Stimulated activated CD8-positive, alpha-beta memory T cell treated with anti-CD3 and anti-CD28 coated beads, Interleukin-7, amount 100 ng/mL, for 4 hours (primary cell): ENCODE results near the gene MRPS34.
"Not testable (repeated sequence)": the region's sequence is repeated elsewhere in the genome, so short reads cannot be mapped to it uniquely, and the experiment has no call there.

Source experiments
- DNase-seq, 2 donors: peaks; one replicate each; pipeline ENCODE4 v3.0.0-alpha.2; 2020; ENCODE audit warnings: low read depth in 2 of 2

MRPS34 gene

GRCh38 chr16:1772908-1773702 is at the start of gene MRPS34:
Gene MRPS34, minus strand, starts transcription at chr16:1773134. Its CDS starts 15 bp downstream, at chr16:1773119.
- DNase-seq = peak; percentile 56 to 72

DNA sequence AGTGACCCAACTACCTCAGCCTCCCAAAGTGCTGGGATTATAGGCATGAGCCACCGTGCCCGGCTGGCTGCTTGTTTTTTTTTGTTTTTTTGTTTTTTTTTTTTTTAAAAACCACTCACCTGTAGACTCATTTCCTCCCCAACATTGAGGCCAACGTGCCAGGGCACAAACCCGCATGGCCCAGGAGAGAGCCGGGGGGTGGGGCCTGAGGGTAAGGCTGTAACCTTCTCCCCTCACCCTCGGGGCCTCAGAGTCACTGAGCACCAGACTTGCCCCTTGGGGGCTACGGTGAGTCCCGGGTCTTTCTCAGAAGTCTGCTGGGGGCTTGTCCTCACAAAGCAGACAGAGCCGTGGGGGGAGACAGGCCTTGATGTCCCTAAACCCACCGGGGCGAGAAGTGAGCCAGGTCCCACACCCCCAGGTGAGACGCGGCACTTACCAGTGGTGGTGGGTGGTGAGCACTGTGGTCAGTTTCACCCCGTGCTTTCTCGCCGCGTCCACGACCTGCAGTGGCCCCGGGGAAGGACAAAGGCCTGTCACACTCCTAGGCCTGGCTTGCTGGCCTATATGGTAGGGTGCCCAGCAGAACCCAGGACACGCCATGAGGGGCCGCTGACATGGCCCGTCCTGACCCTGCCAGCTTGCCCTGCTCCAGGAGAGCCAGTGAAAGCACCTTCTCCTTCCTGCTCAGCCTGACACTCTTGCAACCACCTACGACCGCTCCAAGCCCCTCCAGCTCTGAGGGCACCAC is 49.1 kb upstream of the MRPS34 start:
- DNase-seq = no peak

- DNase-seq = no peak
Measured at GRCh38 chr16:1820946-1821290, 48.0 kb upstream of the MRPS34 start.

- DNase-seq = no peak
Measured at GRCh38 chr16:1820096-1820945, 47.4 kb upstream of the MRPS34 start.

GRCh38 chr16:1819611-1820010 is 46.7 kb upstream of the MRPS34 start:
- no peak for DNase-seq

DNA sequence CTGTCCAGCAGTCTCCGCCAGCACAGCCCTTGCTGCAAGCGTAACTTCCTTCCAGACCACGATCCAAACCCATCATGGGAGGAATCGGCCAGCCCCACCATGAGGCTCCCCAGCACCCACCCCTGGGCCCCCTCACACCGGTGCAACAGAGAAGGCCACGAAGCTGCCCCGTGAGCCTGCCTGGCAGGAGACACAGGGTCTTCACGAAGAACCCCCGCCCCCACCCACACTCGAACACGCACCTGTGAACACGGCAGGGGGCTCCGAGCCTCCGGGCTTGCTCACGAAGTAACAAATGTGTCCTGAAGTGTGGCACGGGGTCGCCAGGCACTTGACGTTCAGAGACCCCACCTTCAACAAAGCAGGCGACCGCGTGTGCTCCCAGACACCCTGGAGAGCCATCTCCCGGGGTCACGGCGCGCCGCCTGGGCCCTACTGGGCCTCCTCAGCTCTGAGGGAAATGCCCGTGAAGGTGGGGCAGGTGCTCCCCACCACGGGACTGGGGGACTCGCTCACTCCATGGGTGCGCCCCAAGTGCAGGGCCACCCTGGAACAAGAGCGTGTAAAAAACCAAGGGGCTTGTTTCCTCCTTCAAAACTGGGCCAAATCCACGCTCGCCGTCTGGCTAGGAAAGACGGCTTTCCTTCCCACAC is 46.1 kb upstream of the MRPS34 start:
- no peak for DNase-seq

DNA sequence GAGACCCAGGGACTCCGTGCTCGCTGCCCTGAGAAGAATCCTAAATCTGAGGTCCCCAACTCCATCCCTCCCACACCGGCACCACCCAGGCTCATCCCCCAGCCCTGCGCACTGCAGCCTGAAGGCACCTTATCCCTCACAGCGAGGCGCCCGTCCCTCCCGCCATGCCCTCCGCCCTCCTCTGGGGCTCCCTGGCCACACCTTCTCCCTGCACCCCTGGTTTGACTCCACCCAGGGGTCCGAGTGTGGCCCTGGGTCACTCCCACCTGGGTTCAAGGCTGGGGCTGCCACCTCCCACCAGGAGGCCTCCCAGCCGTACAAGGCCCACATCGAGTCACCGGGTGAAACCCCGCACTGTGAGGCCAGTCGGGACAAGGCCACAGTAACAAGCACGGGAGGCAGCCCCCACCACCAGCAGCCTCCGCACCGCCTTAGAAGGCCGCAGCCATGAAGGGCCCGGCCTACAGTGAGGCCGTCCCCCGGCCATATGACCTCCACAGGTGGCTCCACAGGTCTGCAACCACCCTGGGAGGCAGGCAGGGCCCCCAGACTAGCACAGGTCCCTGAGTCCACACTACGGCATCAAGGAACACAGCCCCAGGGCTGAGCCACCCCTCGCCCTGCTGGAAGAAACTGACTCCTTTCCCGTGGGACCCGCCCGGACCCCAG is 45.4 kb upstream of the MRPS34 start:
- no peak for DNase-seq

DNA sequence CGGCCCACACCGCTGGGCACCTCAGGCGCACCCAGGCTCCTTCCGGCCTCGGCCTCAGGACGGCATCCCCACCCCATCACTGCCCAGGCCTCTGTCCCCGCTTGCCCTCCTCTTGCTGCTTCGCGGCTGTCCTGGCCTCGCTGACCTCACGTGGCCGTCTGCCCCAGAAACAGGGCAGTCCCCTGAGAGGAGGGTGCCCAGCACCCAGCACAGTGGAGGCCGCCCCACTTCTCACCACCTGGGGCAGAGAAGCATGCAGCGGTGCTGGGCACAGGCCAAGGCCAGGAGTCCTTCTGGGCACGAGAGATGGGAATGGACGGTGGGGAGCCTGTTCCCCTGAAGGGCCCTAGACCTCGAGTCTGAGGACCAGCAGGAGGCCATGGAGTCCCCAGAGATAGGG is 44.8 kb upstream of the MRPS34 start:
- DNase-seq = no peak

- DNase-seq = no peak
Measured at GRCh38 chr16:1817276-1817589, 44.3 kb upstream of the MRPS34 start.

DNA sequence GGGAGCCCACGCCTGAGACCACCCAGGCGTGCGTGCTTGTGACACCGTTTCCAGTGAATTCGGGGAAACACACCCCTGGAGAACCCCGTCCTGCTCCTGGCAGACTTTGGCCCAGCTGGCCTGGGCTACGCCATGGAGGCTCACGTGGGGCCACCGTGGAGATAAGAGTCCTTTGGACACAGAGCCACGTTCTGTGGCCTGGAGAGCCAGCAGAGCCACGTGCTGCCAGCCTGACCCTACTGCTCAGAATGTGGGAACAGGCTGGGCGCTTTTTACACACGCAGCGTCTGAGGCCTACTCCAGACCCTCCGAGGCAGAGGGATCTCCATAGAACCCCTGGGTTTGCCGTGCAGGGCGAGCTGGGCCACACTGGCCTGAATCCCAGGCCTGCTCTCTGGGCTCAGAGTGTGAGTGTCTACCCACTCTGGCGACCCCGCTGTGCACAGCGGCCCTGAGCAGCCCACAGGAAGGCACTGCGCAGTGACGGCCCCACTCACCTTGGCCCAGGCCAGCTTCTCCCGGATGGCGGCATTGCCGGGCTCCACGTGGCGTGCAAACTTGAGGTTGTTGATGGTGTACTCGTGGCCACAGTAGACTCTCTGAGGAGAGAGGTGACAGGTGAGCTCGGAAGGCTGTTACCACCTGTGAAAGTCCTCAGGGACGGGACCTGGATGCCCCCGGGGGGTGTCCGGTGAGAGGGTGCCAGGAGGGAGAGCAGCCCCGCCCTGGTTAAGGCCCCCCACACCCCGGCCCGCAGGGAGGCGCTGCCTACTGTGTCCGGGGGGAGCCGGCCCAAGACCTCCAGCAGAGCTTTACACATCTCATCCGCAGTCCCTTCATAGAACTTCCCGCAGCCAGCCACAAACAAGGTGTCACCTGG is 43.7 kb upstream of the MRPS34 start:
- DNase-seq = no peak

- DNase-seq = no peak
Measured at GRCh38 chr16:1815461-1815860, 42.5 kb upstream of the MRPS34 start.

DNA sequence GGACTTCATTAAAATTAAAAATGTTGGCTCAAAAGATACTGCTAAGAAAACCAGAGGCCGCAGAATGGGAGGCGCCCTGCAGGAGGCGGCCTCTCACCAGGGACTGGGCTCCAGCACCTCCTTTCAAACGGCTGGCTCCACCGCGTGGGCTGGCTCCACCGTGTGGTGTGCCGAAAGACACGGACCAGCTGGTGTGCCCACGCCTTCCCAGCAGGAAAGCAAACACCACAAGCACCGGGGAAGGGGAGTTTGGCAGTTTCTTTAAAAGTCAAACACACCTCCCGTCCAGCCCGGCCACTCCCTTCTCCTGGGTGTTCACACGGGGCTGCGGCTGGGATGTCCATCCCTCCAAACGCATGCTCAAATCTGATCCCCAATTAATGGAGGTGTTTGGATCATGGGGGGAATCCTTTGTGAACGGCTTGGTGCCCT is 39.8 kb upstream of the MRPS34 start:
- DNase-seq = peak; percentile 5 to 24

- no peak for DNase-seq
Measured at GRCh38 chr16:1810536-1810935, 37.6 kb upstream of the MRPS34 start.

DNA sequence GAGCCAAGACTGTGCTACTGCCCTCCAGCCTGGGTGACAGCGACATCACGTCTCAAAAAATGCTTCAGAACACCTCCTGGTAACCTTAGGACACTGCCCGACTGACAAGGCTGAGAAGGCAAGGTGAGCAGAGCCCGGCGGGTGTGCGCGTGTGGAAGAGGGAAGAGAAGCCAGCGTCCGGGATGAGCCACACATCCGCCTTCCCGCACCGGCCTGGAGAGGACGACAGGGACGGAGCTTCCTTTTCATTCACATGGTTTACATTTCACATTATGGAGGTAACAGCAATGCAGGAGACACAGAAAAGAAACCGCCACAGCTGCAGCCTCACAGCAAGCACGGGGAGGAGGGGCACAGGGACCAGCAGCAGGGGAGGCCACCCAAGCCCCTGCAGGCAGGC is 37.2 kb upstream of the MRPS34 start:
- no peak for DNase-seq

DNA sequence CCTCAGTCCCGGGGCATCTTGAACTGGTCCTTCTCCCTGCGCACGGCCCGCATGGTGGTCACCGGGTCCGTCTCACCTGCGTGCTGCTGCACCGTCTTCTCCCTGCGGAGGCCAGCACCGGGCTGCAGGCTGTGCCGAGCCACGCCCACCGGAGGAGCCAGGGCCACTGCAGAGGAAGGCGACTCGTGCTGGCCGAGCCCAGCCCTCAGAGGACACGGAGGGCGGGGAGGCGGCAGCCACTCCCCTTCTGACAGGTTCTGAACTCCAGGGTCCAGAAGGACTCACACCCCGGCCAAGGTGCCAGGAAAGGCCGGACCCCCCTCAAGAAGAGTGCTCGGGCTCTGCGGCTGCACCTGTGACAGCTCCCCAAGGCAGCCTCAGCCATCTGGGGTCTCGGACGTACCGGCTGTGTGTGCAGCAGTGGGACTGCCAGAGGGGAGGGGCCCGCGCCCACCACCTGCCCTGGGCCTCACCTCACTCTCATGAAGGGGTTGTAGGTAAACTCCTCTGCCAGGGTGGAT is 36.4 kb upstream of the MRPS34 start:
- DNase-seq = no peak

DNA sequence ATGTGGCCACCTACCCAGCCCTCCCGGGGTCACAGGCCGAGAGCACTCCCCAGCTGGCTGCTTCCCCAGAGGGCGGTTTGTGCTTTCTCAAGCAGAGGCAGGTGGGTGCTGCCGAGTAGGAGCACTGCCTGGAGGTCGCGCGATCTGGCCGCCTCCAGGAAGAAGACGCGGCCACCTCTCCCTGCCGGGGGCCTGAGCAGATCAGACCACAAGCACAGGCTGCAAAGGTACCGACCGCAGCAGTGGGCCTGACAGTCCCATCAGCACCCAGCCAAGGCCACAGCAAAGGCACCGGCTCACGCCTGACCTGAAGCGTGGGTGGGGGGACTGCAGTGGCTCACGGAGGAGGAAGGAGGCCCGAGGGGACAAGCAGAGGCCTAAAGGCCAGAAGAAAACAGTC is 35.8 kb upstream of the MRPS34 start:
- DNase-seq = no peak

- no peak for DNase-seq
Measured at GRCh38 chr16:1807626-1808025, 34.7 kb upstream of the MRPS34 start.

DNA sequence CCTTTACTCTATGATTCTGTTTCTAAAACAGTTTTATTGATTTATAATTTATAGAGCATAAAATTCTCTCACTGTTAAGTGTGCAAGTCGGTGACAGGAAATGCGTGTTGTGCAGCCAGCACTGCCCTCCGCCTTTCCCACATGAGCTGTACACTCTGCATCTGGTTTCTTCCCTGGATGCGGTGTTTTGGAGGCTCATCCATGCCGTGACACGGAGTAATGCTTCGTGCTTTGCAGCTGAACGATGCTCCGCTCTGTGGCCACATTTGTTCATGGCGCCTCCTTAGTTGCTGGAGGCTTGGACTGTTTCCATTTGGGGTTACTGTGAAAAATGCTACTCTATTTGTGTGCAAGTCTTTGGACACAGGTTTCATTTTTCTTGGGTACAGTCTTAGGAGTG is 27.8 kb upstream of the MRPS34 start:
- DNase-seq = no peak

DNA sequence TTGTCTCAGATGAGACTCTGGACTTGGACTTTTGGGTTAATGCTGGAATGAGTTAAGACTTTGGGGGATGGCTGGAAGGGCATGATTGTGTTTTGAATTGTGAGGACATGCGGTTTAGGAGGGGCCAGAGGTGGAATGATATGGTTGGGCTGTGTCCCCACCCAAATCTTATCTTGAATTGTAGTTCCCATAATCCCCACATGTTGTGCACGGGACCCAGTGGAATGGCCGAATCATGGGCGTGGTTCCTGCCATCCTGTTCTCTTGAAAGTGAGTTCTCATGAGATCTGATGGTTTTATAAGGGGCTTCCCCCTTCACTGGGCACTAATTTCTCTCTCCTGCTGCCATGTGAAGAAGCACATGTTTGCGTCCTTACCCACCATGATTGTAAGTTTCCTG is 26.3 kb upstream of the MRPS34 start:
- DNase-seq = not testable (repeated sequence)
